Measurements from ENCODE around the gene TMEM14A.
"Not testable (repeated sequence)": the region's sequence is repeated elsewhere in the genome, so short reads cannot be mapped to it uniquely, and the experiment has no call there.

Gene TMEM14A

GRCh38 chr6:52655941-52656340 is 15.0 kb upstream of the TMEM14A start:
- not testable (repeated sequence) for DNase-seq (ENCODE audit: low read depth in 1 of 2, low spot score in 1 of 2)

GRCh38 chr6:52657870-52658269 is 13.0 kb upstream of the TMEM14A start:
- no peak for DNase-seq (ENCODE audit: low read depth in 1 of 2, low spot score in 1 of 2)

GRCh38 chr6:52661551-52661950 is 9.4 kb upstream of the TMEM14A start:
- no peak for DNase-seq (ENCODE audit: low read depth in 1 of 2, low spot score in 1 of 2)

- DNase-seq (ENCODE audit: low read depth in 1 of 2, low spot score in 1 of 2) = no peak
Observed at GRCh38 chr6:52662031-52662430, 8.9 kb upstream of the TMEM14A start.

- DNase-seq (ENCODE audit: low read depth in 1 of 2, low spot score in 1 of 2) = peak in 1 of 2 donors; percentile 20
Observed at GRCh38 chr6:52663120-52663935, 7.6 kb upstream of the TMEM14A start.

- DNase-seq (ENCODE audit: low read depth in 1 of 2, low spot score in 1 of 2) = no peak
Observed at GRCh38 chr6:52663936-52664185, 7.1 kb upstream of the TMEM14A start.

GRCh38 chr6:52664186-52664990 is 6.5 kb upstream of the TMEM14A start:
- peak in 1 of 2 donors; percentile 24 for DNase-seq (ENCODE audit: low read depth in 1 of 2, low spot score in 1 of 2)

GRCh38 chr6:52664991-52665686 is 5.8 kb upstream of the TMEM14A start:
- DNase-seq (ENCODE audit: low read depth in 1 of 2, low spot score in 1 of 2) = no peak

GRCh38 chr6:52666071-52666470 is 4.8 kb upstream of the TMEM14A start:
- no peak for DNase-seq (ENCODE audit: low read depth in 1 of 2, low spot score in 1 of 2)

- DNase-seq (ENCODE audit: low read depth in 1 of 2, low spot score in 1 of 2) = no peak
Observed at GRCh38 chr6:52666523-52666922, 4.4 kb upstream of the TMEM14A start.

- no peak for DNase-seq (ENCODE audit: low read depth in 1 of 2, low spot score in 1 of 2)
Observed at GRCh38 chr6:52667572-52667971, 3.3 kb upstream of the TMEM14A start.

- no peak for DNase-seq (ENCODE audit: low read depth in 1 of 2, low spot score in 1 of 2)
Observed at GRCh38 chr6:52671676-52672075, 763 bp downstream of the TMEM14A start.

GRCh38 chr6:52672412-52673025 is 1.6 kb downstream of the TMEM14A start:
- DNase-seq (ENCODE audit: low read depth in 1 of 2, low spot score in 1 of 2) = no peak

- no peak for DNase-seq (ENCODE audit: low read depth in 1 of 2, low spot score in 1 of 2)
Observed at GRCh38 chr6:52674666-52675065, 3.8 kb downstream of the TMEM14A start.

GRCh38 chr6:52675372-52675771 is 4.5 kb downstream of the TMEM14A start:
- DNase-seq (ENCODE audit: low read depth in 1 of 2, low spot score in 1 of 2) = no peak

- not testable (repeated sequence) for DNase-seq (ENCODE audit: low read depth in 1 of 2, low spot score in 1 of 2)
Observed at GRCh38 chr6:52676631-52677030, 5.7 kb downstream of the TMEM14A start.

- no peak for DNase-seq (ENCODE audit: low read depth in 1 of 2, low spot score in 1 of 2)
Observed at GRCh38 chr6:52681416-52681815, 10.5 kb downstream of the TMEM14A start.

GRCh38 chr6:52686878-52687699 is 16.2 kb downstream of the TMEM14A start:
- DNase-seq (ENCODE audit: low read depth in 1 of 2, low spot score in 1 of 2) = no peak

- no peak for DNase-seq (ENCODE audit: low read depth in 1 of 2, low spot score in 1 of 2)
Observed at GRCh38 chr6:52689857-52690256, 18.9 kb downstream of the TMEM14A start.

- DNase-seq (ENCODE audit: low read depth in 1 of 2, low spot score in 1 of 2) = no peak
Observed at GRCh38 chr6:52691718-52692117, 20.8 kb downstream of the TMEM14A start.

GRCh38 chr6:52693773-52694172 is 22.9 kb downstream of the TMEM14A start:
- DNase-seq (ENCODE audit: low read depth in 1 of 2, low spot score in 1 of 2) = no peak
